Lower leg skin (tissue), 4 donors: ENCODE results near the gene DYNLT5. TPM values are rescaled to one million over a fixed set of nuclear protein-coding genes. Genes with fewer than 3 reads are reported as not detected.
"Not testable (repeated sequence)": the region's sequence is repeated elsewhere in the genome, so short reads cannot be mapped to it uniquely, and the experiment has no call there.

ENCODE experiments used
- DNase-seq, 2 donors: peaks; one replicate each; pipeline ENCODE4 v3.0.0-alpha.2; 2019; ENCODE audit warnings: low spot score in 2 of 2
- H3K4me3 ChIP-seq: fragments of 200-600 bp; sonication (generic); 2 replicates; pipeline ENCODE4 v1.5.1; 2017; ENCODE audit warnings: mild to moderate bottlenecking, low read depth; ENCODE audit not compliant: poor library complexity, severe bottlenecking
- CTCF ChIP-seq, 3 donors: fragments of 450-650 bp; IDR thresholded peaks; one replicate each; pipeline ENCODE4 v1.5.1; 2016; ENCODE audit warnings: antibody characterized with exemption in 3 of 3, mild to moderate bottlenecking in 3 of 3, moderate library complexity in 2 of 3
- POLR2A ChIP-seq, 2 donors: fragments of 450-650 bp; IDR thresholded peaks; one replicate each; pipeline ENCODE4 v1.6.1; 2016 to 2017; ENCODE audit warnings: antibody characterized with exemption in 2 of 2, mild to moderate bottlenecking in 1 of 2, moderate library complexity in 1 of 2
- WGBS, 2 donors: methylation state at CpG; one replicate each; pipeline ENCODE4 v1.1.5; 2018; 5-methylcytosine and 5-hydroxymethylcytosine counted together
- intact Hi-C: fragments of 100-400 bp; cut with DNase I; formaldehyde crosslinking; loops from one replicate; pipeline ENCODE4 v1.15.0; 2023; ENCODE audit warnings: low total_unique reads
- total RNA-seq, 4 donors: library from RNA; depleted of rRNA; stranded (reverse); fragments of >200 nt; gene quantifications; one replicate each; pipeline ENCODE4 v1.1.0, GENCODE V29; 2016

DYNLT5 gene
- total RNA-seq, 4 donors from 2014 or later = 0.83 to 1.0 (median 0.97) TPM; not detected in 1

- 53 to 55% methylated on average over 4 of the region's 4 CpGs for WGBS, 2 donors
- no peak for DNase-seq
- intact Hi-C loops = no loop called here
- no peak for TF ChIP-seq CTCF (IDR thresholded peaks at IDR 0.05)
- no peak for TF ChIP-seq POLR2A (IDR thresholded peaks at IDR 0.05)
- H3K4me3 ChIP-seq = no peak overlapping the region
These were observed 20.9 kb upstream of the DYNLT5 start for GRCh38 chr1:66731170-66731865.

GRCh38 chr1:66732407-66733166, 19.7 kb upstream of the DYNLT5 start:
- intact Hi-C loops = no loop called here
- H3K4me3 ChIP-seq = no peak overlapping the region
- 0 to 34% methylated on average over 1 of the region's 1 CpG for WGBS, 2 donors
- TF ChIP-seq POLR2A (IDR thresholded peaks at IDR 0.05) (no peak), CTCF (IDR thresholded peaks at IDR 0.05) (no peak)
- no peak for DNase-seq

GRCh38 chr1:66733348-66734017, 18.8 kb upstream of the DYNLT5 start:
- no peak for DNase-seq
- 50 to 56% methylated on average over 7 of the region's 7 CpGs for WGBS, 2 donors
- TF ChIP-seq POLR2A (IDR thresholded peaks at IDR 0.05) (no peak), CTCF (IDR thresholded peaks at IDR 0.05) (no peak)
- H3K4me3 ChIP-seq = no peak overlapping the region
- intact Hi-C loops = no loop called here

- intact Hi-C loops = not testable (repeated sequence)
These were observed 17.7 kb upstream of the DYNLT5 start for GRCh38 chr1:66734531-66734930.

GRCh38 chr1:66737836-66738235, 14.4 kb upstream of the DYNLT5 start:
- TF ChIP-seq CTCF (IDR thresholded peaks at IDR 0.05) (no peak), POLR2A (IDR thresholded peaks at IDR 0.05) (no peak)
- no peak for DNase-seq
- no peak overlapping the region for H3K4me3 ChIP-seq
- 81 to 91% methylated on average over 2 of the region's 2 CpGs for WGBS, 2 donors
- intact Hi-C loops = no loop called here

More at GRCh38 chr1:66734531-66734930, 17.7 kb upstream of the DYNLT5 start:
- not testable (repeated sequence) for DNase-seq, H3K4me3 ChIP-seq
- WGBS, 2 donors = 74 to 76% methylated on average over 6 of the region's 6 CpGs
